SK-N-SH treated with all-trans-retinoic acid at 6 μM for 48 hours (cell line): ENCODE measurements around the gene KCNMA1.

ENCODE experiments used
- ATAC-seq: fragments of 200-7000 bp; cut with Tn5 transposase; 3 replicates; pipeline ENCODE4 v1.9.1; 2020; ENCODE audit warnings: mild to moderate bottlenecking, moderate library complexity
- ARNTL ChIP-seq: fragments of 450-650 bp; formaldehyde crosslinking; IDR thresholded peaks from 2 replicates; pipeline ENCODE4 v1.5.0; 2020; ENCODE audit warnings: low read depth, mild to moderate bottlenecking, moderate library complexity, borderline replicate concordance
- CSDC2 ChIP-seq: fragments of 250-450 bp; sonication (Bioruptor Pico); IDR thresholded peaks from 2 replicates; pipeline ENCODE4 v1.5.0; 2020; ENCODE audit warnings: mild to moderate bottlenecking, moderate library complexity
- ESRRG ChIP-seq: fragments of 250-450 bp; sonication (Bioruptor Pico); IDR thresholded peaks from 2 replicates; pipeline ENCODE4 v1.6.1; 2021; ENCODE audit warnings: mild to moderate bottlenecking
- GLIS3 ChIP-seq: fragments of 250-450 bp; sonication (Bioruptor Pico); IDR thresholded peaks from 2 replicates; pipeline ENCODE4 v1.5.0; 2020; ENCODE audit warnings: mild to moderate bottlenecking, moderate library complexity
- ISL1 ChIP-seq: fragments of 250-450 bp; sonication (Bioruptor Pico); IDR thresholded peaks from 2 replicates; pipeline ENCODE4 v2.1.2; 2022; ENCODE audit warnings: mild to moderate bottlenecking, moderate library complexity
- OSR1 ChIP-seq: fragments of 250-450 bp; sonication (Bioruptor Pico); IDR thresholded peaks from 2 replicates; pipeline ENCODE4 v1.8.0; 2022; ENCODE audit warnings: moderate library complexity, mild to moderate bottlenecking, inconsistent platforms
- POU6F1 ChIP-seq: fragments of 250-450 bp; sonication (Bioruptor Pico); IDR thresholded peaks from 2 replicates; pipeline ENCODE4 v1.8.0; 2021; ENCODE audit warnings: low read depth, mild to moderate bottlenecking, moderate library complexity, borderline replicate concordance
- PPARA ChIP-seq: fragments of 250-450 bp; sonication (Bioruptor Pico); IDR thresholded peaks from 2 replicates; pipeline ENCODE4 v1.5.0; 2020; ENCODE audit warnings: mild to moderate bottlenecking, borderline replicate concordance
- RARB ChIP-seq: fragments of 250-450 bp; sonication (Bioruptor Pico); IDR thresholded peaks from 2 replicates; pipeline ENCODE4 v1.8.0; 2021; ENCODE audit warnings: mild to moderate bottlenecking, moderate library complexity
- SNAI2 ChIP-seq: fragments of 250-450 bp; sonication (Bioruptor Pico); IDR thresholded peaks from 2 replicates; pipeline ENCODE4 v1.5.0; 2020; ENCODE audit warnings: mild to moderate bottlenecking, moderate library complexity
- TCF4 ChIP-seq: fragments of 250-450 bp; sonication (Bioruptor Pico); IDR thresholded peaks from 2 replicates; pipeline ENCODE4 v1.8.0; 2021; ENCODE audit warnings: mild to moderate bottlenecking, moderate library complexity, borderline replicate concordance
- TOX ChIP-seq: fragments of 250-450 bp; sonication (Bioruptor Pico); IDR thresholded peaks from 2 replicates; pipeline ENCODE4 v1.8.0; 2021; ENCODE audit warnings: mild to moderate bottlenecking, moderate library complexity, borderline replicate concordance
- ZC3H10 ChIP-seq: fragments of 250-450 bp; sonication (Bioruptor Pico); IDR thresholded peaks from 2 replicates; pipeline ENCODE4 v1.5.1; 2021; ENCODE audit warnings: mild to moderate bottlenecking, moderate library complexity
- ZFP30 ChIP-seq: fragments of 450-650 bp; formaldehyde crosslinking; IDR thresholded peaks from 2 replicates; pipeline ENCODE4 v1.5.0; 2022; ENCODE audit warnings: mild to moderate bottlenecking, moderate library complexity
- ZNF565 ChIP-seq: fragments of 450-650 bp; formaldehyde crosslinking; conservative IDR thresholded peaks from 2 replicates; pipeline ENCODE4 v1.5.0; 2020; ENCODE audit warnings: low read depth, mild to moderate bottlenecking, moderate library complexity
- ZNF70 ChIP-seq: fragments of 450-650 bp; formaldehyde crosslinking; IDR thresholded peaks from 2 replicates; pipeline ENCODE4 v1.5.0; 2020; ENCODE audit warnings: mild to moderate bottlenecking, moderate library complexity
- ZNF8 ChIP-seq: fragments of 450-650 bp; formaldehyde crosslinking; IDR thresholded peaks from 2 replicates; pipeline ENCODE4 v1.5.0; 2020; ENCODE audit warnings: mild to moderate bottlenecking, moderate library complexity
- TF ChIP-seq, protein P1 (sequence below): fragments of 250-450 bp; sonication (Bioruptor Pico); IDR thresholded peaks from 2 replicates; pipeline ENCODE4 v1.8.0; 2020; ENCODE audit warnings: mild to moderate bottlenecking, moderate library complexity, borderline replicate concordance
- TF ChIP-seq, protein P2 (sequence below): fragments of 250-450 bp; sonication (Bioruptor Pico); IDR thresholded peaks from 2 replicates; pipeline ENCODE4 v1.5.1; 2021; ENCODE audit warnings: mild to moderate bottlenecking, moderate library complexity
- TF ChIP-seq, protein P3 (sequence below): fragments of 250-450 bp; sonication (Bioruptor Pico); IDR thresholded peaks from 2 replicates; pipeline ENCODE4 v1.5.0; 2020; ENCODE audit warnings: mild to moderate bottlenecking, moderate library complexity

Gene KCNMA1

GRCh38 chr10:76902949-76903348, 734.7 kb downstream of the KCNMA1 start:
- ATAC-seq, result no peak
- TF ChIP-seq RARB (no peak), GLIS3 (CRISPR knock-in tag) (no peak)

DNA sequence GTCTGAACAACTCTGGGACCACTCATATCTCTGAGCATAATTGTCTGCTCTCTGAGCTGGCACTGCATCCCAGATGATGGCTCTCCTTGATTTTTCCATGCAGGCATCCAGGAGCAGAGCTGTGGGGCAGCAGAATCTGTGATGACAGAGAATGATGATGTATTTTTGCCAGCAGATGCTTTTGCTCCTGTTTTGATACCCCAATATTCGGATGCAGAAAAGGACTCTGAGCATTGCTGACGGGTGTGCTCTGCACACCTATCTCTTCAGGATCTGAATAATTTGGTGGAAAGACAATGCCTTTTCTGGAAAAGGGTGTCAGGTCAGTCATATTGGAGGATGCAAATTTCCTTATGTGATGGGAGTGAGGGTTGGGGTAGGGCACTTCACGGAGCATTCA, 735.9 kb downstream of the KCNMA1 start:
- TF ChIP-seq ZNF8 (CRISPR knock-in tag) (no peak), POU6F1 (CRISPR knock-in tag) (no peak), ZFP30 (CRISPR knock-in tag) (no peak), ZNF565 (CRISPR knock-in tag) (no peak), ZNF70 (CRISPR knock-in tag) (no peak), ISL1 (CRISPR knock-in tag) (no peak), TOX (CRISPR knock-in tag) (no peak), PPARA (CRISPR knock-in tag) (no peak), ARNTL (CRISPR knock-in tag) (no peak), TCF4 (CRISPR knock-in tag) (no peak), OSR1 (CRISPR knock-in tag) (no peak), SNAI2 (CRISPR knock-in tag) (no peak)
- TF ChIP-seq, protein P1, sequence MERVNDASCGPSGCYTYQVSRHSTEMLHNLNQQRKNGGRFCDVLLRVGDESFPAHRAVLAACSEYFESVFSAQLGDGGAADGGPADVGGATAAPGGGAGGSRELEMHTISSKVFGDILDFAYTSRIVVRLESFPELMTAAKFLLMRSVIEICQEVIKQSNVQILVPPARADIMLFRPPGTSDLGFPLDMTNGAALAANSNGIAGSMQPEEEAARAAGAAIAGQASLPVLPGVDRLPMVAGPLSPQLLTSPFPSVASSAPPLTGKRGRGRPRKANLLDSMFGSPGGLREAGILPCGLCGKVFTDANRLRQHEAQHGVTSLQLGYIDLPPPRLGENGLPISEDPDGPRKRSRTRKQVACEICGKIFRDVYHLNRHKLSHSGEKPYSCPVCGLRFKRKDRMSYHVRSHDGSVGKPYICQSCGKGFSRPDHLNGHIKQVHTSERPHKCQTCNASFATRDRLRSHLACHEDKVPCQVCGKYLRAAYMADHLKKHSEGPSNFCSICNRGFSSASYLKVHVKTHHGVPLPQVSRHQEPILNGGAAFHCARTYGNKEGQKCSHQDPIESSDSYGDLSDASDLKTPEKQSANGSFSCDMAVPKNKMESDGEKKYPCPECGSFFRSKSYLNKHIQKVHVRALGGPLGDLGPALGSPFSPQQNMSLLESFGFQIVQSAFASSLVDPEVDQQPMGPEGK, result no peak
- TF ChIP-seq, protein P2, sequence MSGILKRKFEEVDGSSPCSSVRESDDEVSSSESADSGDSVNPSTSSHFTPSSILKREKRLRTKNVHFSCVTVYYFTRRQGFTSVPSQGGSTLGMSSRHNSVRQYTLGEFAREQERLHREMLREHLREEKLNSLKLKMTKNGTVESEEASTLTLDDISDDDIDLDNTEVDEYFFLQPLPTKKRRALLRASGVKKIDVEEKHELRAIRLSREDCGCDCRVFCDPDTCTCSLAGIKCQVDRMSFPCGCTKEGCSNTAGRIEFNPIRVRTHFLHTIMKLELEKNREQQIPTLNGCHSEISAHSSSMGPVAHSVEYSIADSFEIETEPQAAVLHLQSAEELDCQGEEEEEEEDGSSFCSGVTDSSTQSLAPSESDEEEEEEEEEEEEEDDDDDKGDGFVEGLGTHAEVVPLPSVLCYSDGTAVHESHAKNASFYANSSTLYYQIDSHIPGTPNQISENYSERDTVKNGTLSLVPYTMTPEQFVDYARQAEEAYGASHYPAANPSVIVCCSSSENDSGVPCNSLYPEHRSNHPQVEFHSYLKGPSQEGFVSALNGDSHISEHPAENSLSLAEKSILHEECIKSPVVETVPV, result no peak
- ATAC-seq, result no peak

DNA sequence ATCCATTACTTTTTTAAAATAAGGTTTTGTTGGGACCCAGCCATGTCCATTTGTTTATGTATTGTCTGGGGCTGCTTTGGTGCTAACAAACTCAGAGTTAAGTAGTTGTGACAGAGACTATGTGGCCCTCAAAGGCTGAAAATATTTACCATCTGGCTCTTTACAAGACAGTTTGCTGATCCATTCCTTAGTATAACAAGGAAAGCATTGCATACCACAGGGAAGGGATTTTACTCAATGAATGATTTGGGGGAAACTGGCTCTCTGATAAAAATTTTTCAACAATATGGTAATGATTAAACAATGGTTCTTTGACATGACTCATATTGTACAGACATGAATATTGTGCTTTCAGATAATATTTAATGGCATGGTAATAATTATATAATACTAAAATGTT, 738.1 kb downstream of the KCNMA1 start:
- peak; percentile 97 for ATAC-seq
- TF ChIP-seq TCF4 (CRISPR knock-in tag) (no peak), ISL1 (CRISPR knock-in tag) (peak; percentile 44), ZNF8 (CRISPR knock-in tag) (peak; percentile 89), ZNF70 (CRISPR knock-in tag) (no peak), ZNF565 (CRISPR knock-in tag) (no peak), OSR1 (CRISPR knock-in tag) (no peak), PPARA (CRISPR knock-in tag) (no peak)

DNA sequence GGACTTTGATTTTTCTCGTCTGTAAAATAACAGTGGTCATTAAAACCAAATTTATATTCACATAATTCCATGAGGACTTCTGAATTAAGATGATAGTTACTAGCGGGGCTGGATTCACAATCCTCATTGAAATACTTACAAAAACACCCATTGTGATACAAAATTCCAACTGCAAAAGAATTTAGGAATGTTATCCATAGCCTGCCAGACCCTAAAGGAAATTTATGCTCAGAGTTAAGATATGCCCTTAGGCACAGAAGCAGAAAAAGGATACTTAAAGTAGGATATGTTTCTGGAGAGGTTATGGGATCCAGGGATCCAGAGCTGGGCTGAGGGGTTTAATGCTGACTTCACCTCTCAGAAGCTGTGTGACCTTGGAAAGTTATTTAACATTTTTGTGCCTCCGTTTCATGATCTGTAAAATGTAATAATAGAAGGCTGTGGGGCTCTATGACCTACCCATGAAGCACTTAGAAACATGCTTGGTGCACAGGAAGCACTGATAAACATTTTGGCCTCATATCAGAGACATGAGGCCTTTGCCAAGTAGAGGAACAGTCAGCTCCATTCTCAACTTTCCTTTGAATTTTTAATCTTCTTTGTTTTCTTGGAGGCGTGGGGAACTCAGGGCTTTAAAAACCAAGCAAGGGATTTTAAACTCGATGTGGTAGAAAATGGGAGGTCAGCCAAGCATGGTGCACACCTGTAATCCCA, 744.7 kb downstream of the KCNMA1 start:
- TF ChIP-seq, protein P3, sequence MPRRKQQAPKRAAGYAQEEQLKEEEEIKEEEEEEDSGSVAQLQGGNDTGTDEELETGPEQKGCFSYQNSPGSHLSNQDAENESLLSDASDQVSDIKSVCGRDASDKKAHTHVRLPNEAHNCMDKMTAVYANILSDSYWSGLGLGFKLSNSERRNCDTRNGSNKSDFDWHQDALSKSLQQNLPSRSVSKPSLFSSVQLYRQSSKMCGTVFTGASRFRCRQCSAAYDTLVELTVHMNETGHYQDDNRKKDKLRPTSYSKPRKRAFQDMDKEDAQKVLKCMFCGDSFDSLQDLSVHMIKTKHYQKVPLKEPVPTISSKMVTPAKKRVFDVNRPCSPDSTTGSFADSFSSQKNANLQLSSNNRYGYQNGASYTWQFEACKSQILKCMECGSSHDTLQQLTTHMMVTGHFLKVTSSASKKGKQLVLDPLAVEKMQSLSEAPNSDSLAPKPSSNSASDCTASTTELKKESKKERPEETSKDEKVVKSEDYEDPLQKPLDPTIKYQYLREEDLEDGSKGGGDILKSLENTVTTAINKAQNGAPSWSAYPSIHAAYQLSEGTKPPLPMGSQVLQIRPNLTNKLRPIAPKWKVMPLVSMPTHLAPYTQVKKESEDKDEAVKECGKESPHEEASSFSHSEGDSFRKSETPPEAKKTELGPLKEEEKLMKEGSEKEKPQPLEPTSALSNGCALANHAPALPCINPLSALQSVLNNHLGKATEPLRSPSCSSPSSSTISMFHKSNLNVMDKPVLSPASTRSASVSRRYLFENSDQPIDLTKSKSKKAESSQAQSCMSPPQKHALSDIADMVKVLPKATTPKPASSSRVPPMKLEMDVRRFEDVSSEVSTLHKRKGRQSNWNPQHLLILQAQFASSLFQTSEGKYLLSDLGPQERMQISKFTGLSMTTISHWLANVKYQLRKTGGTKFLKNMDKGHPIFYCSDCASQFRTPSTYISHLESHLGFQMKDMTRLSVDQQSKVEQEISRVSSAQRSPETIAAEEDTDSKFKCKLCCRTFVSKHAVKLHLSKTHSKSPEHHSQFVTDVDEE (CRISPR knock-in tag), result no peak
- TF ChIP-seq ESRRG (no peak), CSDC2 (CRISPR knock-in tag) (no peak), TCF4 (CRISPR knock-in tag) (no peak), OSR1 (CRISPR knock-in tag) (no peak), ZC3H10 (CRISPR knock-in tag) (no peak), ARNTL (CRISPR knock-in tag) (no peak), GLIS3 (CRISPR knock-in tag) (no peak), SNAI2 (CRISPR knock-in tag) (no peak), ZNF70 (CRISPR knock-in tag) (no peak)
- TF ChIP-seq, protein P2, result no peak
- TF ChIP-seq, protein P1, result no peak
- TF ChIP-seq, all 23 proteins: peak for 0
- ATAC-seq, result no peak
